HCT116 (cell line): ENCODE measurements around the gene PADI3. TPM values are rescaled to one million over a fixed set of nuclear protein-coding genes. Genes with fewer than 3 reads are reported as not detected.

Experiments used
- ATAC-seq: fragments of 200-7000 bp; cut with Tn5 transposase; 2 replicates; pipeline ENCODE4 v1.9.1; 2020; ENCODE audit warnings: mild to moderate bottlenecking, moderate library complexity
- BruUV-seq: library from RNA; stranded (reverse); fragments of 400-500 nt; replicated peaks from 2 replicates; lab custom pipeline; 2021; lab: Mats Ljungman, UMichigan
- CTCF ChIA-PET: fragments of 300-600 bp; sonication (Branson Sonifier 250); formaldehyde crosslinking; loops from one replicate; lab custom pipeline; 2021; ENCODE audit warnings: antibody characterized with exemption; lab: Charles Lee
- POLR2A ChIA-PET: fragments of 300-600, 350-600 bp; sonication (Branson Sonifier 250); formaldehyde crosslinking; loops from one replicate; lab custom pipeline; 2021; ENCODE audit warnings: antibody characterized with exemption; lab: Charles Lee
- RAD21 ChIA-PET, 2 experiments: fragments of 300-600 bp; sonication (Branson Sonifier 250); formaldehyde crosslinking; loops; one replicate each; lab custom pipeline; 2023; ENCODE audit warnings: low total read pairs in 2 of 2; ENCODE audit not compliant: uncharacterized antibody in 2 of 2, unreplicated experiment in 2 of 2, low non-redundant PET in 1 of 2; lab: Charles Lee
- DNase-seq: peaks from one replicate; pipeline ENCODE4 v3.0.0-alpha.2; 2010; ENCODE audit warnings: low read depth, low spot score
- H2AFZ ChIP-seq: fragments of 200-600 bp; shearing (Covaris generic), sonication (generic); 2 replicates; pipeline ENCODE4 v1.6.1; 2017; ENCODE audit warnings: low read depth, mixed run types, mixed read lengths, antibody characterized with exemption, low read length; ENCODE audit not compliant: poor library complexity, severe bottlenecking
- H3K27ac ChIP-seq: 2 replicates; pipeline ENCODE4 v1.5.1; 2012; ENCODE audit warnings: low read depth, low read length
- H3K27me3 ChIP-seq: fragments of 200-600 bp; sonication (generic); 2 replicates; pipeline ENCODE4 v1.6.1; 2016; ENCODE audit warnings: mixed run types, low read length, mixed read lengths; ENCODE audit not compliant: insufficient read depth
- H3K36me3 ChIP-seq, 2 experiments: fragments of 200-500 bp in 1 of 2; fragments of 200-600 bp in 1 of 2; sonication (Bioruptor generic) in 1 of 2; sonication (generic) in 1 of 2; 2 replicates each; pipeline versions ENCODE4 v1.5.1 to v1.6.1; 2014 to 2016; ENCODE audit warnings: low read length in 2 of 2, inconsistent platforms in 1 of 2, mixed read lengths in 1 of 2, mixed run types in 1 of 2; ENCODE audit not compliant: insufficient read depth in 2 of 2, control insufficient read depth in 1 of 2
- H3K4me1 ChIP-seq, 2 experiments: fragments of 200-600 bp in 1 of 2; sonication (generic) in 1 of 2; 2 replicates each; pipeline versions ENCODE4 v1.5.1 to v1.6.1; 2012 to 2017; ENCODE audit warnings: low read length in 2 of 2, inconsistent platforms in 1 of 2, mild to moderate bottlenecking in 1 of 2, mixed read lengths in 1 of 2, mixed run types in 1 of 2, moderate library complexity in 1 of 2; ENCODE audit not compliant: insufficient read depth in 2 of 2, control insufficient read depth in 1 of 2
- H3K4me2 ChIP-seq: fragments of 200-600 bp; sonication (generic); 2 replicates; pipeline ENCODE4 v1.6.1; 2017; ENCODE audit warnings: mixed run types, low read length, mixed read lengths
- H3K4me3 ChIP-seq, 2 experiments: fragments of 200-600 bp in 1 of 2; sonication (generic) in 1 of 2; replicated peaks in 1 of 2; 2 replicates each; pipeline ENCODE4 v1.5.1; 2011 to 2016; ENCODE audit warnings: low read length in 2 of 2, control low read depth in 1 of 2, low read depth in 1 of 2, mild to moderate bottlenecking in 1 of 2, mixed read lengths in 1 of 2, mixed run types in 1 of 2
- H3K79me2 ChIP-seq: fragments of 200-600 bp; sonication (generic); 2 replicates; pipeline ENCODE4 v1.6.1; 2017; ENCODE audit warnings: mild to moderate bottlenecking, mixed run types, low read length, moderate library complexity, mixed read lengths; ENCODE audit not compliant: insufficient read depth
- H3K9ac ChIP-seq: fragments of 200-600 bp; sonication (generic); 2 replicates; pipeline ENCODE4 v1.6.1; 2016; ENCODE audit warnings: low read length, mixed read lengths
- H3K9me2 ChIP-seq: fragments of 200-600 bp; sonication (generic), shearing (Covaris generic); 2 replicates; pipeline ENCODE4 v1.6.1; 2017; ENCODE audit warnings: mixed run types, mild to moderate bottlenecking, moderate library complexity; ENCODE audit not compliant: insufficient read depth
- H3K9me3 ChIP-seq, 2 experiments: fragments of 200-500 bp in 1 of 2; fragments of 200-600 bp in 1 of 2; sonication (Bioruptor generic) in 1 of 2; sonication (generic) in 1 of 2; 2 replicates each; pipeline ENCODE4 v1.6.1; 2014 to 2017; ENCODE audit warnings: low read length in 2 of 2, mixed read lengths in 2 of 2, inconsistent platforms in 1 of 2, low read depth in 1 of 2, mild to moderate bottlenecking in 1 of 2, mixed run types in 1 of 2, moderate library complexity in 1 of 2; ENCODE audit not compliant: control insufficient read depth in 1 of 2, insufficient read depth in 1 of 2
- H4K20me1 ChIP-seq: fragments of 200-600 bp; sonication (generic), shearing (Covaris generic); 2 replicates; pipeline ENCODE4 v1.6.1; 2017; ENCODE audit warnings: mixed run types, mild to moderate bottlenecking, moderate library complexity; ENCODE audit not compliant: insufficient read depth
- CBX3 ChIP-seq: IDR thresholded peaks from 2 replicates; pipeline ENCODE4 v1.6.1; 2012; ENCODE audit warnings: low read depth
- EGR1 ChIP-seq: IDR thresholded peaks from 2 replicates; pipeline ENCODE4 v1.6.1; 2012; ENCODE audit warnings: low read depth
- ELF1 ChIP-seq: IDR thresholded peaks from 2 replicates; pipeline ENCODE4 v1.6.1; 2012; ENCODE audit warnings: low read depth, borderline replicate concordance
- EZH2 ChIP-seq: fragments of 200-600 bp; sonication (generic); IDR thresholded peaks from 2 replicates; pipeline ENCODE4 v1.6.1; 2017; ENCODE audit warnings: antibody characterized with exemption, mixed run types
- EZH2phosphoT487 ChIP-seq: fragments of 200-600 bp; IDR thresholded peaks from 2 replicates; pipeline ENCODE4 v1.6.1; 2018; ENCODE audit warnings: antibody characterized with exemption, borderline replicate concordance
- JUND ChIP-seq: IDR thresholded peaks from 2 replicates; pipeline ENCODE4 v1.6.1; 2012
- POLR2AphosphoS5 ChIP-seq: IDR thresholded peaks from 2 replicates; pipeline ENCODE4 v1.6.1; 2011; ENCODE audit warnings: mild to moderate bottlenecking, low read depth, low read length, moderate library complexity
- RAD21 ChIP-seq: IDR thresholded peaks from 2 replicates; pipeline ENCODE4 v1.6.1; 2012; ENCODE audit warnings: low read depth, mild to moderate bottlenecking
- REST ChIP-seq: IDR thresholded peaks from 2 replicates; pipeline ENCODE4 v1.6.1; 2012; ENCODE audit warnings: low read depth
- SP1 ChIP-seq: IDR thresholded peaks from 2 replicates; pipeline ENCODE4 v1.6.1; 2012; ENCODE audit warnings: low read depth
- YY1 ChIP-seq: IDR thresholded peaks from 2 replicates; pipeline ENCODE4 v1.6.1; 2011; ENCODE audit warnings: low read length, low read depth, moderate library complexity, mild to moderate bottlenecking; ENCODE audit not compliant: insufficient replicate concordance; ENCODE audit errors: extremely low read depth
- ZNF274 ChIP-seq: fragments of 200-500 bp; sonication (Bioruptor generic); IDR thresholded peaks from 2 replicates; pipeline ENCODE4 v1.6.1; 2014; ENCODE audit warnings: mild to moderate bottlenecking, low read depth, low read length, inconsistent platforms
- intact Hi-C: fragments of 100-400 bp; cut with micrococcal nuclease; formaldehyde crosslinking; loops from 2 replicates; pipeline ENCODE4 v1.10.0; 2022
- total RNA-seq: library from RNA; stranded (reverse); gene quantifications from one replicate; pipeline ENCODE4 v1.2.1, GENCODE V29; 2021; ENCODE audit not compliant: unreplicated experiment
- TF ChIP-seq, protein P1 (sequence below): IDR thresholded peaks from 2 replicates; pipeline ENCODE4 v1.6.1; 2012
- TF ChIP-seq, protein P2 (sequence below), 3 experiments: fragments of 200-600 bp in 1 of 3; sonication (generic) in 1 of 3; IDR thresholded peaks in 2 of 3; conservative IDR thresholded peaks in 1 of 3; 2 replicates each; pipeline ENCODE4 v1.5.1; 2012 to 2017; ENCODE audit warnings: low read depth in 2 of 3, low read length in 2 of 3, antibody characterized with exemption in 1 of 3, borderline replicate concordance in 1 of 3, control low read depth in 1 of 3, mild to moderate bottlenecking in 1 of 3, mixed read lengths in 1 of 3, mixed run types in 1 of 3, moderate library complexity in 1 of 3; ENCODE audit not compliant: insufficient read depth in 1 of 3
- TF ChIP-seq, protein P3 (sequence below): IDR thresholded peaks from 2 replicates; pipeline ENCODE4 v1.6.1; 2011; ENCODE audit warnings: mild to moderate bottlenecking, low read length, moderate library complexity; ENCODE audit not compliant: insufficient replicate concordance; ENCODE audit errors: extremely low read depth

Gene PADI3
- total RNA-seq, 1 experiment from 2014 or later = 0.93 TPM

DNA sequence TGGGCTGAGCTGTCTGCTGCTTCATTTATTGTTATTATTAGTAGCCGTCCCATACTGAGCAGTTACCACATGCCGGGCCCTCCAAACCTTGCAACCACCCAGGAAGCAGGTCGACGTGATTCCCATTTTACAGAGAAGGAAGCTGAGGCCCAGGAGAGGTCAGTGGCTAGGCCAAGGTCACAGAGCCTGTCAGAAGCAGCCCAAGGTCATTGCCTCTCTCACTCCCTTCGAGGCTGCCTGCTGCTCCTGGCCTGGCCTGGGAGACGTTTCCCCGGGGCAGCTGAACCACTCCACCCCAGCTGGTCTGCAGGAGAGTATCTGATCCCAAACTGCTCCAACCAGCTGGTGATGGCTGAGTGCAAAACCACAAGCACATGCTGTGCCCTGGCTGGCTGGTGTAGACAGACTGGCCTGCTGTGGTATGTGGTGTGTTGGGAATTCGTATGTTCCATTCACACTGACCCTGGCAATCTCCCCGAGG is 65.6 kb downstream of the PADI3 start:
- intact Hi-C loops = no loop called here
- no peaks in the 10 kb centered on the region for H4K20me1 ChIP-seq
- H3K9me2 ChIP-seq = no peaks in the 10 kb centered on the region
- no peak overlapping the region for H3K4me3 ChIP-seq
- H3K27ac ChIP-seq = no peak overlapping the region
- H3K4me2 ChIP-seq = no peak overlapping the region
- no TSS peak for BruUV-seq
- H3K36me3 ChIP-seq = no peaks in the 10 kb centered on the region
- H3K79me2 ChIP-seq = no peaks in the 10 kb centered on the region
- H3K27me3 ChIP-seq = no peaks in the 10 kb centered on the region
- DNase-seq (no peak), ATAC-seq (no peak; the same call in 1 of the 2 replicates)
- no peak overlapping the region for H2AFZ ChIP-seq
- ChIA-PET POLR2A (no interaction called here), CTCF (no interaction called here), RAD21 (no interaction called here)
- H3K4me1 ChIP-seq = no peaks in the 10 kb centered on the region
- no peak overlapping the region for H3K9ac ChIP-seq
- no peaks in the 10 kb centered on the region for H3K9me3 ChIP-seq
- TF ChIP-seq EGR1 (no peak), JUND (no peak), EZH2 (no peak), EZH2phosphoT487 (no peak), YY1 (no peak), REST (no peak), CBX3 (no peak), ZNF274 (no peak), SP1 (no peak), POLR2AphosphoS5 (no peak), RAD21 (no peak), ELF1 (no peak)
- TF ChIP-seq, protein P1, sequence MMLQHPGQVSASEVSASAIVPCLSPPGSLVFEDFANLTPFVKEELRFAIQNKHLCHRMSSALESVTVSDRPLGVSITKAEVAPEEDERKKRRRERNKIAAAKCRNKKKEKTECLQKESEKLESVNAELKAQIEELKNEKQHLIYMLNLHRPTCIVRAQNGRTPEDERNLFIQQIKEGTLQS = no peak
- TF ChIP-seq, protein P2, sequence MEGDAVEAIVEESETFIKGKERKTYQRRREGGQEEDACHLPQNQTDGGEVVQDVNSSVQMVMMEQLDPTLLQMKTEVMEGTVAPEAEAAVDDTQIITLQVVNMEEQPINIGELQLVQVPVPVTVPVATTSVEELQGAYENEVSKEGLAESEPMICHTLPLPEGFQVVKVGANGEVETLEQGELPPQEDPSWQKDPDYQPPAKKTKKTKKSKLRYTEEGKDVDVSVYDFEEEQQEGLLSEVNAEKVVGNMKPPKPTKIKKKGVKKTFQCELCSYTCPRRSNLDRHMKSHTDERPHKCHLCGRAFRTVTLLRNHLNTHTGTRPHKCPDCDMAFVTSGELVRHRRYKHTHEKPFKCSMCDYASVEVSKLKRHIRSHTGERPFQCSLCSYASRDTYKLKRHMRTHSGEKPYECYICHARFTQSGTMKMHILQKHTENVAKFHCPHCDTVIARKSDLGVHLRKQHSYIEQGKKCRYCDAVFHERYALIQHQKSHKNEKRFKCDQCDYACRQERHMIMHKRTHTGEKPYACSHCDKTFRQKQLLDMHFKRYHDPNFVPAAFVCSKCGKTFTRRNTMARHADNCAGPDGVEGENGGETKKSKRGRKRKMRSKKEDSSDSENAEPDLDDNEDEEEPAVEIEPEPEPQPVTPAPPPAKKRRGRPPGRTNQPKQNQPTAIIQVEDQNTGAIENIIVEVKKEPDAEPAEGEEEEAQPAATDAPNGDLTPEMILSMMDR (IDR thresholded peaks at IDR 0.05 in 2 of 3, conservative IDR thresholded peaks at IDR 0.05 in 1 of 3; ENCODE audit: borderline replicate concordance in 1 of 3, insufficient read depth in 1 of 3, low read depth in 2 of 3, low read length in 2 of 3) = no peak
- TF ChIP-seq, protein P3, sequence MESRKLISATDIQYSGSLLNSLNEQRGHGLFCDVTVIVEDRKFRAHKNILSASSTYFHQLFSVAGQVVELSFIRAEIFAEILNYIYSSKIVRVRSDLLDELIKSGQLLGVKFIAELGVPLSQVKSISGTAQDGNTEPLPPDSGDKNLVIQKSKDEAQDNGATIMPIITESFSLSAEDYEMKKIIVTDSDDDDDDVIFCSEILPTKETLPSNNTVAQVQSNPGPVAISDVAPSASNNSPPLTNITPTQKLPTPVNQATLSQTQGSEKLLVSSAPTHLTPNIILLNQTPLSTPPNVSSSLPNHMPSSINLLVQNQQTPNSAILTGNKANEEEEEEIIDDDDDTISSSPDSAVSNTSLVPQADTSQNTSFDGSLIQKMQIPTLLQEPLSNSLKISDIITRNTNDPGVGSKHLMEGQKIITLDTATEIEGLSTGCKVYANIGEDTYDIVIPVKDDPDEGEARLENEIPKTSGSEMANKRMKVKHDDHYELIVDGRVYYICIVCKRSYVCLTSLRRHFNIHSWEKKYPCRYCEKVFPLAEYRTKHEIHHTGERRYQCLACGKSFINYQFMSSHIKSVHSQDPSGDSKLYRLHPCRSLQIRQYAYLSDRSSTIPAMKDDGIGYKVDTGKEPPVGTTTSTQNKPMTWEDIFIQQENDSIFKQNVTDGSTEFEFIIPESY = no peak
